HG03558 (cell line): ENCODE data around the gene SH2D4B.

Experiments
- ATAC-seq: cut with Tn5 transposase; IDR thresholded peaks from one replicate; pipeline ENCODE4 v1.9.1; 2021; ENCODE audit warnings: moderate number of reproducible peaks; ENCODE audit not compliant: unreplicated experiment; ENCODE audit errors: extremely low read depth

SH2D4B gene

DNA sequence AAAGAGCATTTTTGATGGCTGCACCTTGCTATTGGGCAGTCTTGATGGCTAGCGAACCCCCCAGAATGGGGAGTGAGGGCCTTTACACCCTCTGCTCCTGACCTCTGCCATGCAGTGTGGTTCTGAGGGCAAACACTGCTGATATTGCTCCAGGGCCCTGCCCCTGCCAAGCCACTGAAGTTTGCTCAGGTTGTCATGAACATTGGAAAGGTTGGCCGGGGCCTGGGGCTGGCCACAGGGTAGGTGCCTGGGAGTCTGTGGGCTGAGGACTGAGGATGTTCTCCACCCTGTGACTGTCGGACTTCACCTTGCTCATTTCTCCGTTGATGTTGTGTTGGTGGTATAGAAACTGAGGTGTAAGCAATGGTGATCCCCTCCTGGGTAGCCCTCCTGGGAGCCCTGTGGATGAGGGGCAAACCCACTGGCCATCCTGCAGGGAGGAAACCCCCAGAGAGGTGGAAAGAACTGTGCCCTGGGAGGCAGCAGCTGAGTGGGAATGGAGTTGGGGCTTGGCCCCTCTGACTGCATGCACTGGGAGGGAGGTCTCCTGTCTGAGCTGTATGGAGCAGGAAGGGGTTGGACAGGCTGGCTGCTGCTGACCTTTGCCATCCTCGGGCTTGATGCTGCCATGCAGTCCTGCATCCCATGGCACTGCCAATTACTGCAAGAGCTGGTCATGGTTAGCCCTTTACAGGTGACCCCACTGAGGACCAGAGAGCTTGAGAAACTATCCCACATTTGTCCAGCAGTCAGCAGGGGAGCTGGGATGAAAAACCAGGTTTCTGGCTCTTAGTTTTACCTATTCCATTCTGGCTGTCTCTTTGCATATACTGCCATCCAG is 77.1 kb downstream of the SH2D4B start:
- ATAC-seq: no peak

DNA sequence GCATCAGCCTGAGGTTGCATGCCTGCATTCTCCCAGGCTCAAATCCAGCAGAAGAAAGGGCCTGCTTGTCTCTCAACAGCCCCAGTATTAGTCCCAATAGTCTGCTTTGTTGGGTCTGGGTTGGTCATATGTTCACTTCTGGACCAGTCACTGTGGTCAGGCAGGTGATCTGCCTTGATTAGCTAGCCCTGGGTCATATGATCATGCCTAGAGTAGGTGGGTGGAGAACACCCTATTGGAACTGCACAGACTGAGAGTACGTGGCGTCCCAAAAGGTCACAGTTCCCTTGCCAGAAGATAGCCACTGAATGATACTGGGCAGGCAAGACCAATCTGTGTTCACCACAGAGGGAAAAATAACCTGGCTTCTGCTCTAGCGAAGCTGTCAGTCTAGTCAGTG is 80.1 kb downstream of the SH2D4B start:
- no peak for ATAC-seq

DNA sequence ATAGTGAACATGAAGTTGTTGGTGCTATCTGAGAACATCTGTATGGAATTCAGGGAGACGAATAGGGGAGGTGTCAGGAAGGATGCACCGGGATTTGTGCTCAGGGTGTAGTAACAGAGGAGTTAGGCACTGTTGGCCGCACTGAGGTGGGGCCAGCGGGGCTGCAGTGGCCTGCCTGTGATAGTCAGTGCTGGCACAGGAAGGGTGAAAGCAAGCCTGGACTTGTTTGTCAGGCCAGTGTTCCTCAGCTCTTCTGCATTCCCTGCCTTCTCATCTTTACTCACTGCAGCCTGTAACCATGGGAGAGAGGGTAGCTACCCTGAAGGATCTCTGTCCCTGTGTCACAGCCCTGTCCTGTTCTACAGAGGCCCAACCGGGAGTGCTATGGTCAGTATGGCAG is 81.3 kb downstream of the SH2D4B start:
- ATAC-seq: no peak

DNA sequence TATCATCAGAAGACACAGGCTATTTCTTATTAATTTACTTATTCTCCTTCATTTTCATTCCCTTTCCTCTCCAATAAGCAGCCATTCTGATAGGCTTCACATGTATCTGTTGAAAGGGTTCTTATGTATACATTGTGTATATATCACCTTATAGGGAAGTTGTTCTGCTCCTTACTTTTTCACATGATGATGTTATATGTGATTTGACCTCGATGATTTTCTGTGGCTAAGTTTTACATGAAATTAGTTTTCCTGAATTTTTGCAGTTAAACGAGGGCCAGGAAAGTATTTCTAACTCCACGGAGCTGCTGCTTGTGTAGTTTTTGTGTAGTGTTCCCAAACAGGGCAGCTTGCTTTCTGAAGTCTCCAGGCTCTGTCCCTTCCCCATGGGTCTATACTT is 84.5 kb downstream of the SH2D4B start:
- no peak for ATAC-seq

DNA sequence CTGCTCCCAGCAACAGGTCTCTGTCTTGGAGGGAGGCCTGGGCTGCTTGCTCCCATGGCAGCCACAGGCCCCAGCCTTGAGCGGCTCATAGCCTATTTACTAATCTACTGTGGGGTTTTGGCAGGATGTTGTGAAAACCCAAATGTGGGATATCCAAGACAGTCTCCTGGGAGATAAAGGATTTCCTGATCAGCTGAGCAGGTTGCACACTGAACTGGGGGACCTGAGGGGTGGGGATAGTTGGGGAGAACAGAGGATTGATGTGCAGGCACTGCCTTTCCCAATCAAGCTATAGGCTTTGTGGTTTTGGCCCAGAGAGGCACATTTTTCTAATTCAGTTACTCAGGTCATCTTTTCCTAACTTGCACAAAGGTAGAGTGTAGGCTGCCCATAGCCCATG is 92.6 kb downstream of the SH2D4B start:
- no peak for ATAC-seq

DNA sequence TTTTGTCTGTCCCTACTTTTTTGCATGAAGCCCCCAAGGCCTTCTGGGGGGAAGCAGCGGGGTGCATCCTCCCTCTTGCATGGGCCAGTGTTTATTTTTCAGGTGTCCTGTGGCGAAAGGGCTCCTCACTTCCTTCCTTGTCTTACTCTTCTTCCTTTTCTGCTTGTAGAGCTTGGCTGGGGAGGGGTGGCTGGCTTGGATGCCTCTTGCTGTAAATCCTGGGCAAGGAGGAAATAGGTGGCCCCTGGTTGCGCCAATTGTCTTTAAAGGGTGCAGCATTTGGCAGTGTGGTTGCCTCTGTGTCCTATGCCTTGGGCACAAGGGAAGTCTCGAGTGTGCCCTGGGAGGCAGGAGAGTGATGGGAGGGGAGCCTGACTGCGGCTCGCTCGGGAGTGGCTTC is 95.0 kb downstream of the SH2D4B start:
- ATAC-seq: no peak

DNA sequence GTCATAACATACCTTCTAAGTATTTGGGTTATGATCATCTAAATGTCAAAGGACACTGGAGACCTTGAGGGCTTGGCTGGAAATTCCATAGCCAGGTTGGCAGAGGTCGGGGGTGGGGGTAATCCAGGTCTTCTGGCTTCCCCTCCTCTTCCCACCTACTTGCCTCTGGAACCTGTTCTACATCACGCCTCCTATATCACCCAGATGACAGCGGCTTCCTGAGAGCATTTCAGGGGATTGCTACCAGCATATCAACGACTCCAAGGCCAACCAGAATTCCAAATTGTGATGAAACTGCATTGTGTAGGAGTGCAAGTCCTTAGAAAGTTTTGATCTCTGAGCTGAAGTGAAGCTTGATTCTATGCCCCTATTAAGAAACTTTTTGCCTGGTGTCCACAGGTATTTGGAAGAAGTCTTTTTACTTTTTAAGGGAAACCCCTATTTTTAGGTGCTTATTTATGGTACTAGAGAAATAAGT is 95.7 kb downstream of the SH2D4B start:
- no peak for ATAC-seq

DNA sequence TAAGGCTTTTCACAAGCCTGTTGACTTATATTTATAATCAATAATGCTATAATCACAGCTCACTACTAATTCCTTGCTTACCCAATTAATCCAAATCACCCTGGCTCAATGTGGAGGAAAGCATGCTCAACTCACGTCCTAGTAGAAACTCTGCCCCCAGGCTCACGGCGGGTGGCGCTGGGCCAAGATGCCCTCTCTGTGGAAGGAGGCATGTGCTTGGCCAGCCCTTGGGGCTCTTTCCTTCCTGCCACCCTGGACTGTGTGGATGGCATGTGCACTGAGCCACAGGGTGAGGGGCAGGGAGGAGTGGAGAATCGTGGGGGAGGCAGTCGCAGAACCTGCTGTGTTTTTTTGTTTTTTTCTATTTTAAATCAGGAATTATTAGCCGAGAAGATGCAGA is 96.2 kb downstream of the SH2D4B start:
- no peak for ATAC-seq

DNA sequence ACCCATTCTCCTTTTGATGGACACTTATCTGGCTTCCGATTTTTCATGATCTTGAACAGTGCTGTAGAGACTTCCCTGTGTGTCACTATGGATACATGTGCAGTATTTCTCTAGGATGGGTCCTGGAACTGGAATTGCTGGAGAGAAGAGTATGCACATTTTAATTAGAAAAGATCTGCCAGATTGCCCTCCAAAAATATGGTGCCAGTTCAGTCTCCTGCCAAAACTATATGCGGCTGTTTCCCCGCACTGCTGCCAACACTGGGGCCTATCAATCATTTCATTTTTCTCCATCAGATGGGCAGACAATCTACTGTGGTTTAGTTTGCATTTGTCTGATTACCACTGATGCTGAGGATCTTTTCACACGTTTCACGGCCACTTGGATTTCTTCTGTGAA is 105.0 kb downstream of the SH2D4B start:
- no peak for ATAC-seq

DNA sequence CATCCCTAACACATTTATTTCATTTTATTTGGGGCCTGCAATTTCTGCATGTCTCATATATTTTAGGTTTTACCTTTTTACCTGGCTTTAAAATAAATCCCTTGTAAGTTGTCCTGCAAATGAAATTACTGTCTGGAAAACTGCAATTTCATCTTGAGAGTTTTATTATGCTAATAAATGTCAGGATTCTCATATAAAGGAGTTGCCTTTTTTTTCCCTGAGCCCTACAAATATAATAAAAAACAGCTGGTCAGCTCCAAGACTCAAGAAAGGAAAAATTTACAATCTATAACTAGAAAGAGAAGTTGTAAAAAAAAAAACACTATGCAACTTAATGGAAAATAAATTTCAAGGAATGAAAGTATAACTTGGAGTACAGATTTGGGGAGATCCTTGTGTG is 108.7 kb downstream of the SH2D4B start:
- no peak for ATAC-seq

DNA sequence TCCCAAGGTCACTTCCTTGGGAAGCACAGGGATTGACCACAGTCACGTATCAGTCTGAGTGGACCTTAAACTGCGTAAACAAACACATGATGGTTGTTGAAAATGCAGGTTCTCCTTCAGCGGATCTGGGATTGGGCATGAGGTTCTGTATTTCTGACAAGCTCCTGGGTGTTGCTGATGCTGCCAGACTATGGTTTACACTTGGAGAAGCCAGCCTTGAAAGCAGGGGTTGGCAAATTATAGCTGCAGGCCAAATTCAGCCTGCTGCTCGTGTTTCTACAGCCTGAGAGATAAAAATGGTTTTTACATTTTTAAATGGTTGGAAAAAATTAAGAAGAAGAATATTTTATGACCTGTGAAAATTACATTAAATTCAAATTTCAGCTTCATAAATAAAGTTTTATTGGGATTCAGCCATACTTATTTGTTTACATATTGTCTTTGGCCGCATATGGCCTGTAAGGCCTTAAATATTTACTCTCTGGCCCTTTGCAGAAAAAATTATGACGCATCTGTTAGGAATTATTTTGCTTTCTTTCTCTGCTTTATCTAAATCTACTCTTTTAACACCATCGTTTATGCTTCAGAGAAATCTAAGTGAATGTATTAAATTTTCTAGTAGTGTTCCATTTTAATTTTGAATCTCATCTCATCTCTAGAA is 109.6 kb downstream of the SH2D4B start:
- no peak for ATAC-seq

DNA sequence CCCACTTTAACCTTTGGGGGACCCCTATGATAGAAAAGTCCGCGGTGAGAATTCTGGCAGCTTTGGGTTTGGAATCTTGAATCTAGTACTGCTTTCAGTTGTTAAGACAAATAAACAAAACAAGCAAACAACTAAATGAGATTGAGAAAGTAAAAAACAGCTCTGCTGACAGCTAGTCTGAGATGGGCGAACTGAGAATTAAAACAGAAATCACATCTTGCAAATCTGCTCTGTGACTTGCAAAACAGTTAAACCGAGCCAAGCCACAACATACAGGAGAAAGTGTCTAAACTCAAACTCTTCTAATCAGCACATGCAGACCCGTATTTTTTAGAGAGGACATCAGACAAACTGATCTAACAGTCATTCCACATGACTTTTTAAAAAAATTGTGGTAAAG is 110.4 kb downstream of the SH2D4B start:
- ATAC-seq: no peak

DNA sequence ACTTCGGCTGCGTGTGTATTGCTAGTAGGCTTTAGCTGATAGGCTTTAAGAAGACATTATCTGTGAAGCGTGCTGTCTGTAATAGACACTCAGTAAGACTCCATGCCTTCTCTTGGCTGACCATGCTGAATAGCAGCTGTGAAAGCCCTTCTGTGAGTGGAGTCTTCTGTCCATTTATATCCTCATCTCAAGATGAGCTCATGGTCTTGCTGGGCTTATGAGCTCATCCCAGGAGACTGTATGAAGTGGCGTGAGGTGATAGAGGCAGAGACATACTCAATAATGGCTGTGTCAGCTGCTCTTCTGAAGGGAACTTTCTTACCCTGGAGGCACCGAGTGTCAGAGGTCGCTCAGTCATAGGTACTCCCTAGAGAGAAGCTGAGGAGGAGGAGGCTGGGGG is 111.5 kb downstream of the SH2D4B start:
- no peak for ATAC-seq

DNA sequence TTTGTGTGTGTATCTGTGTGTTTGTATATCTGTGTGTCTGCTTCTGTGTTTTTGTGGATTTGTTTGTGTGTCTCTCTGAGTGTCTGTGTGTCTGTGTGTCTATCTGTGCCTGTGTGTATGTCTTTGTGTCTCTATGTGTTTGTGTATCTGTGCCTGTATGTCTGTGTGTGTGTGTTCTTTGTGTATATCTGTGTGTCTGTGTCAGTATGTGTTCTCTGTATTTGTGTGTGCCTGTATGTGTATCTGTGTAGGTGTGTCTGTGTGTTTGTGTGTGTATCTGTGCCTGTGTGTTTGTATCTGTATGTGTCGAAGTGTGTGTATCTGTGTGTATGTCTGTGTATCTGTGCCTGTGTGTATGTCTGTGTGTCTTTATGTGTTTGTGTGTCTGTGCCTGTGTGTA is 118.2 kb downstream of the SH2D4B start:
- ATAC-seq: no peak

DNA sequence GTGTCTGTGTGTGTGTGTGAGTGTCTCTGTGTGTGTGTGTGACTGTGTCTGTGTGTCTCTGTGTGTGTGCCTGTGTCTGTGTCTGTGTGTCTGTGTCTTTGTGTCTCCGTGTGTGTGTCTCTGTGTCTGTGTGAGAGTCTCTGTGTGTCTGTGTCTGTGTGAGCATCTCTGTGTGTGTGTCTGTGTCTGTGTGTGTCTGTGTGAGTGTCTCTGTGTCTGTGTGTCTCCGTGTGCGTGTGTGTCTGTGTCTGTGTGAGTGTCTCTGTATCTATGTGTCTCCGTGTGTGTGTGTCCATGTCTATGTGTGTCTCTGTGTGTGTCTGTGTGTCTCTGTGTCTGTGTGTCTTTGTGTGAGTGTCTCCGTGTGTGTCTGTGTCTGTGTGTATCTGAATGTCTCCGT is 120.4 kb downstream of the SH2D4B start:
- ATAC-seq: no peak

DNA sequence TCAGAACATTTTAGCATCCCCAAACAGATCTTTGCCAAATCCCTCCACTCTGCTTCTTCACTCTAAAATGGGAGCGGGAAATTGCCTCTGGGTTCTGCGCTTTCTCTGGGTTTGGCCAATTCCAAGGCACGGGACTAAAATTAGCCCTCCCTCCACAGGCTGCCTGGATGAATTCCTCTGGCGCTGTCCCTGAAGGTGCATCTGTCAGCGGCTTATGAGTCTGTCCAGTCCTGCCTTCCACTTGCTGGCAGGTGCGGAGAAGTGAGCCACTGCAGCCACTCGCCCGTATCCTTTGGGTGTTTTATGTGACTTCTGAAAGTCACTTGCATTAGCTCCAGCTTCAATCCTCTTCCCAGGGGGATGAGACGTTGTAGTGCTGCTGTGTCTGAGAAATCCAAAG is 121.6 kb downstream of the SH2D4B start:
- ATAC-seq: no peak

DNA sequence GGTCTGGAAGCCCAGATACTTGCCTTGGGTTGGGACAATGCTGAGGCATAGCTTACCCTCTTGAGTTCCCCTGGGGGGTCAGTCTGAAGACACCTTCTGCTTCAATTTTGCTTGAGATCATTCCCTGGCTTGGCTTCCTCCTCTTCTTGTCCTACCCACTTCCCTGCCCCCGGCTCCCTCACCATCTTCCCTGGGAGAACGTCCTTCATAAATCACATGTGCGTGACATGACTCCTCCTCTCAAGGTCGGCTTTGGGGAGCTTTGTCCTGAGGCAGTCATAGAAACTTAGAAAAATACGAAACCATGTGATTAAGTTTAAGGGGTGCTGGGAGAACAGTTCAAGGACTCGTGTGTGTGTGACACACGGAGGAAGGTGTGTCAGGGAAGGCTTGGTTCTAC is 122.6 kb downstream of the SH2D4B start:
- no peak for ATAC-seq

DNA sequence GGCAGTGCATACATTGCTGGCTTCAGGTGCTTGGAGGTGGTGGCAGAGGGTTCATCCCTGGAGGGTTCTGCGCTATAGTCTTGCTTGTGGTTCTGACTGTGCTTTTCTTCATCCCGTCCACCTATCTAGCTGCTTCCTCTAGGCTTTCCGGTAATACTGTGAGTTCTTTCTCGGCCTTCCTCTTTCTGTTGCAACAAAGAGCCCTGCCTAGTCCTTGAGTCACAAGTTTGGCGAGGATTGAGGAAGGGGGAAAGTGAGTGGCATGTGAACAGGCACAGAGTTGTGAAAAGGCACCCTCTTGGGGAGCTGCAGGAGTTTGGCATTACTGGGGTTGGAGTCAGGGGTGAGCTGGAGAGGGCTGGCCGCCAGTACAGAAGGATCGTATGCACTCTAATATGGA is 123.0 kb downstream of the SH2D4B start:
- ATAC-seq: no peak

DNA sequence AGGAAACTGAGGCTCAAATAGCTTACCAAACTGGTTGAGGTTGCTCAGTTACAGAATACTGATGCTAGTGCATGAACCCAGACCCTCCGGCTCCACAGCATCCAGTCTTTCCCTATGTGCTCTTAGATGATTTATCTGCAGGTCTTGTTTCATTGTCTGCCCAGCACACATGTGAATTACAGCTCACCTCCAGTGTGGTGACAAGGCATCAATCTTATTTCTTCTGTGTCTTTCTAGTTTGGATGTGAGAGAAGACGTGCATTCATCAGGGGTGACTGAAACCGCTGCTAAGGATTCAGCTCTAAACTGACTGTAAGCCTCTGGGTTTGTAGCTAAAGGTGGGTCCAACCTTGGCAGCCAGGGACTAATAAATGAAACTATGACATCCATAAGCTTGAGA is 123.8 kb downstream of the SH2D4B start:
- ATAC-seq: no peak

DNA sequence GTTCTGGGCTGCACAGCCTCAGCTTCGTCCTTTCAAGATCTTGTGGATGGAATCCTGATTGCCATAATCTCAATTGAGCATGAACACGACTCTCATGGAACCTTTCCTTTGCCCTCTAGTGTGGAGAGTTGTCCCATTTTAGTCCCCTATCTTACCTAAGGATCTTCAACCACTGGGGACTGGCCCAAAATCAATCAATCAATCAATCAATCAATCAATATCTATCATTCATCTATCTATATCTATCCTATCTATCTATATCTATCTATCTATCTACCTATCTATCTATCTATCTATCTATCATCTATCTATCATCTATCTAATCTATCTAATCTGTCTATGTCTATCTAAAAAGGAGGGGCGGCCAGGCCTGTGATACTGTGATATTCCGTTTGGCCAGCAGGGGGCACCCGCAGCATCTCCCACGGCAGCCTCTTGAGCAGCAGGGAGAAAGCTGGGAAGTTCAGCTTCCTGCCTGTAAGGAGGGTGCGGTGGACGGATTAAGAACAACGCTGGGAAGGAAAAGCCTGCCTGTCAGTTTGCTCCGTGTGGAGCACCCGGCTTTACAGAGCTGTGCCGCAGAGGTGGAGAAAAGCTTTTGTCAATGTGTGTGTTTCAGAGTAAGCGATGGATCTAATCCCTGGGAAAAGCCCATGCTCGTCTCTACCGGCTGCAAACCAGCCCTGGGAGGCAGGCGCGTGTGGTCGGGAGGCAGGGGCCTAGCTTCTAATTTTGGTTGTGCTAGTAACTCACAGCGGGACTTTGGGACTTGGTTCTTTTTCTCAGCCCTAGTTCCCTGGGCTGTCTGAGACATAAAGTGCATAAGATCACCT is 124.9 kb downstream of the SH2D4B start:
- no peak for ATAC-seq

DNA sequence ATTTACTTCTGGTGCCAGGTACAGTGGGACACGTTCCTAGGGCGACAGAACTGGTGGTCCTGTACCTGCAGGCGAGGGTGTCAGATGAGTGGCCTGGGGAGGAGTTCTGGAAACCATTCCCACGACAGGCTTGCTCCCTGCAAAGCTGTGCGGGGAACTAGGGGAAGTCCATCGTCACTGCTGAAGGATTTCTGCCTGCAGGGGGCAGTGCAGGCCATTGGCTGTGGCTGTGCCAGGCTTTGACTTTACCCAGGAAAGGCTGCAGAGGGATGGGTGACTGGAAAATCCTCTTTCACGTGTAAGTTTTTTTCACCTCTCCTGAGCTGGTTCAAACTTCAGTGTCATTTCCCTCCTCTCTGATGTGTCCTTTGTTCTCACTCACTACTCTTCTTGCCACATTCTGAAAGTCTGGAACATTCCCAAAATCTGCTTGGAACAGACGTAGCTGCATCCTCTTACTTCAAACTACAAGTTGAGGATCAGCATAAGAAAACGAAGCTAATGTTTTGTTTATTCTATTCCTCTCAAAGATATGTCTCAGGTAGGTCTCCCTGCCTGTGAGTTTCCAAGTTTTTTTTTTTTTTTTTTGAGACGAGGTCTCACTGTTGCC is 126.5 kb downstream of the SH2D4B start:
- peak; percentile 45 for ATAC-seq
